GM12891 (cell line): ENCODE measurements around the gene PTPN7.

Source experiments
- POLR2A ChIP-seq: IDR thresholded peaks from 2 replicates; pipeline ENCODE4 v1.6.1; 2011; ENCODE audit warnings: low read depth, low read length, control low read depth
- POLR2AphosphoS5 ChIP-seq: IDR thresholded peaks from 2 replicates; pipeline ENCODE4 v1.6.1; 2011; ENCODE audit warnings: low read depth, low read length, control low read depth
- TAF1 ChIP-seq: IDR thresholded peaks from 2 replicates; pipeline ENCODE4 v1.6.1; 2011; ENCODE audit warnings: low read depth, low read length, control low read depth

GRCh38 chr1:202167708-202168415, 7.5 kb upstream of the PTPN7 start:
- TF ChIP-seq POLR2AphosphoS5 (no peak), TAF1 (no peak), POLR2A (no peak)
